Endothelial cell of umbilical vein (primary cell): Measurements from ENCODE around the gene SRD5A2.

Experiments
- CTCF ChIP-seq, 2 donors: IDR thresholded peaks; 1 replicate in 1 of 2; 2 replicates in 1 of 2; pipeline ENCODE4 v1.5.1; 2011; ENCODE audit warnings: low read length in 2 of 2, mild to moderate bottlenecking in 2 of 2, moderate library complexity in 2 of 2, control low read depth in 1 of 2, inconsistent platforms in 1 of 2, low read depth in 1 of 2; ENCODE audit not compliant: insufficient read depth in 1 of 2; ENCODE audit errors: extremely low read depth in 1 of 2
- EZH2 ChIP-seq: IDR thresholded peaks from 2 replicates; pipeline ENCODE4 v1.6.1; 2012; ENCODE audit warnings: borderline replicate concordance, low read depth, mild to moderate bottlenecking, moderate library complexity, low read length, inconsistent platforms; ENCODE audit not compliant: severe bottlenecking
- POLR2A ChIP-seq: IDR thresholded peaks from 2 replicates; pipeline ENCODE4 v1.6.1; 2012; ENCODE audit warnings: low read depth, mild to moderate bottlenecking, control low read depth, low read length

- TF ChIP-seq EZH2 = no peak
- no peak for TF ChIP-seq POLR2A
- TF ChIP-seq CTCF (IDR thresholded peaks at IDR 0.05; ENCODE audit: extremely low read depth in 1 of 2, insufficient read depth in 1 of 2, low read depth in 1 of 2, low read length in 2 of 2) = no peak
These were observed 51.5 kb downstream of the SRD5A2 start for GRCh38 chr2:31529256-31529655.
